GM12865 (cell line): ENCODE data around the gene ALG9.

ENCODE experiments used
- DNase-seq: peaks from one replicate; pipeline ENCODE4 v3.0.0; 2010; ENCODE audit warnings: low read depth
- H3K4me3 ChIP-seq: 2 replicates; pipeline ENCODE4 v1.5.1; 2011; ENCODE audit warnings: mild to moderate bottlenecking, low read depth, low read length, control low read depth
- TF ChIP-seq, protein P1 (sequence below): IDR thresholded peaks from 2 replicates; pipeline ENCODE4 v1.5.1; 2011; ENCODE audit warnings: low read length, control low read depth, low read depth, inconsistent platforms; ENCODE audit not compliant: insufficient read depth; ENCODE audit errors: missing control alignments

The ALG9 gene

DNA sequence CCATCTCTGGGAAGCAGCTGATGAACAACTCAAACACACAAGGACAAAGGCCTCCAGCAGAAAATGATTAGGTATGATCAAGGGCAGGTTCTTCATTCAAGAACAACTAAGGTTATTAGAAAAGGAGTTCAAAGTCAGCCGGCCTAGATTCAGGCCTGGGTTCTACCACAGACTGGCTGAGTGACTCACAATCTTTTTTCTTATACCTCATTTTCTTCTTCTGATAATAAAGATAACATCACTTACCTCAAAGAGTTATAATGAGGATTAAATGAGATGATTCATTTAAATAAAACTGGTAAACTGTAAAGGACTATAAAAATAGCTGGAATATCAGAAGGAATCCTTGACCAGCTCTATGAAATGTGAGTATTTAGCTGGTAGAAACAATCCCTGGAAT lies 55.9 kb downstream of the ALG9 start:
- TF ChIP-seq, protein P1, sequence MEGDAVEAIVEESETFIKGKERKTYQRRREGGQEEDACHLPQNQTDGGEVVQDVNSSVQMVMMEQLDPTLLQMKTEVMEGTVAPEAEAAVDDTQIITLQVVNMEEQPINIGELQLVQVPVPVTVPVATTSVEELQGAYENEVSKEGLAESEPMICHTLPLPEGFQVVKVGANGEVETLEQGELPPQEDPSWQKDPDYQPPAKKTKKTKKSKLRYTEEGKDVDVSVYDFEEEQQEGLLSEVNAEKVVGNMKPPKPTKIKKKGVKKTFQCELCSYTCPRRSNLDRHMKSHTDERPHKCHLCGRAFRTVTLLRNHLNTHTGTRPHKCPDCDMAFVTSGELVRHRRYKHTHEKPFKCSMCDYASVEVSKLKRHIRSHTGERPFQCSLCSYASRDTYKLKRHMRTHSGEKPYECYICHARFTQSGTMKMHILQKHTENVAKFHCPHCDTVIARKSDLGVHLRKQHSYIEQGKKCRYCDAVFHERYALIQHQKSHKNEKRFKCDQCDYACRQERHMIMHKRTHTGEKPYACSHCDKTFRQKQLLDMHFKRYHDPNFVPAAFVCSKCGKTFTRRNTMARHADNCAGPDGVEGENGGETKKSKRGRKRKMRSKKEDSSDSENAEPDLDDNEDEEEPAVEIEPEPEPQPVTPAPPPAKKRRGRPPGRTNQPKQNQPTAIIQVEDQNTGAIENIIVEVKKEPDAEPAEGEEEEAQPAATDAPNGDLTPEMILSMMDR: no peak
- no peak for DNase-seq
- H3K4me3 ChIP-seq: no peak overlapping the region

DNA sequence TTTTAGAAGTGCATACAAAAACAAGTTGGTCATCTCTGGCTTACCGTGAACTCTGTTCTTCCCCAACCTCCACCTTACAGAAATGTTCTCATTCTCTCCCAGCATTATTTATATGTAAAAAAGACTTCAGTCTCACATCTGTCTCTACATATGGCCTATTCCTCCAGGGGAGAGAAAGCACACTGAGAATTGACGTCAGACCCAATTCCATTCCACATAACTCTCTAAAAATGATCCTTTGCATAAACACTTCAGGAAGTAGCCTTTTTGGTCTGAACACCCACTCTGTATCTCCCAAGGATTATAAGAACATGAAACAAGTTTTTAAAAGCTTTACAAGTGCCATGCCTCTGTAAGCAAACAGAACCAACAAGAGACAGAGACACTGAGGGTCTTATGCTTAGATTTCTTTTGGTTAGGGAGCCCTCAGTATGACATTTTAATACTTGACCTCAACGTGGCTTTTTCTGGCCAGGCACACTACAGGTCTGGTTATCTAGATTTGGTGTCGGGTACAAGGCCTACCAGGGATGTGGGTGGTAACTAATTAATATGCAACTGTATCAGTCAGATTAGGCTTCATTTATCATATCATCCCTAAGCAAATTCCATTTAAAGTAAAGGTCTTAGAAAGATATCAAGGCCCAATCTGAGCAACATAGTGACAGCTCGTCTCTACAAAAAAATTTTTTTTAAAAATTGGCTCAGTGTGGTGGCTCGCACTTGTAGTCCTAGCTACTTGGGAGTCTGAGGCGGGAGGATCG lies 56.6 kb downstream of the ALG9 start:
- TF ChIP-seq, protein P1: no peak
- no peak for DNase-seq
- no peak overlapping the region for H3K4me3 ChIP-seq

DNA sequence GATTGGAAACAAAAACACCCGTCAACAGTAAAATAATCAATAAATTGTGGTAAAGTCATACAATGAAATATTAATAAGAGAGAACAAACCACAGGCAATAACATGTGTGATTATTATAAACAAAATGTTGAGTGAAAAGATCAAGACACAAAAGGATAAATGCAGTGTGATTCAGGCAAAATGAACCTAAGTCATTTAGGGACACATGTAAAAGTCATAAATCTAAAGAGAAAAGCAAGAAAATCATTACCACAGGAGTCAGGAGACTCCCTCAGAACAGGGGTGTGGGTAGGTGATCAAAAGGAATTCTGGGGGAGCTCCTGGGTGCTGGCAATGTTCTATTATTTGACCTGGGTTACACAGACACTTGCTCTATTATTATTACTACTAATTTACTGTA lies 57.3 kb downstream of the ALG9 start:
- no peak overlapping the region for H3K4me3 ChIP-seq
- DNase-seq: no peak
- TF ChIP-seq, protein P1: no peak

DNA sequence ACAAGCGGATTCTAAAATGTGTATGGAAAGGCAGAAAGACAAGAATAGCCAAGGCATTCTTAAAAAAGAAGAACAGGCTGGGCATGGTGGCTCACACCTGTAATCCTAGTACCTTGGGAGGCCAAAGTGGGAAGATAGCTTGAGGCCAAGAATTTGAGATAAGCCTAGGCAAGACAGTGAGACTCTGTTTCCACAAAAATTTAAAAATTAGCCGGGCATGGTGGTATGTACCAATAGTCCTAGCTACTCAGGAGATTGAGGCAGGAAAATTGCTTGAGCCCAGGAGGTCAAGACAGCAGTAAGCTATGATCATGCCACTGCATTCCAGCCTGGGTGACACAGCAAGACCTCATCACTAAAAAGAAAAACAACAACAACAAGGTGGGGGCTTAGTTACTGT lies 59.2 kb downstream of the ALG9 start:
- TF ChIP-seq, protein P1: no peak
- no peak overlapping the region for H3K4me3 ChIP-seq
- no peak for DNase-seq

DNA sequence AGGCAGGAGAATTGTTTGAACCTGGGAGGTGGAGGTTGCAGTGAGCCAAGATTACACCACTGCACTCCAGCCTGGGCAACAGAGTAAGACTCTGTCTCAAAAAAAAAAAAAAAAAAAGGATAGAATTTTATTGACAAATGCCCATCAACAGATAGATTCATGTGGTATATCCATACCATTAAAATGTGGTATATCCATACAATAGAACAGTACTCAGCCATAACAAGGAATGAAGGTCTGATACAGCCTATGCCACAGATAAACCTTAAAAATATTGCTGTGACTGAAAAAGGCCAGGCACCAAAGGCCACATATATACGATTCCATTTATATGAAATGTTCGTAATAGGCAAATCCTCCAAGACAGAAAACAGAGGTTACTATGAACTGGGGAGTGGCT lies 59.9 kb downstream of the ALG9 start:
- DNase-seq: no peak
- TF ChIP-seq, protein P1: no peak
- H3K4me3 ChIP-seq: no peak overlapping the region

DNA sequence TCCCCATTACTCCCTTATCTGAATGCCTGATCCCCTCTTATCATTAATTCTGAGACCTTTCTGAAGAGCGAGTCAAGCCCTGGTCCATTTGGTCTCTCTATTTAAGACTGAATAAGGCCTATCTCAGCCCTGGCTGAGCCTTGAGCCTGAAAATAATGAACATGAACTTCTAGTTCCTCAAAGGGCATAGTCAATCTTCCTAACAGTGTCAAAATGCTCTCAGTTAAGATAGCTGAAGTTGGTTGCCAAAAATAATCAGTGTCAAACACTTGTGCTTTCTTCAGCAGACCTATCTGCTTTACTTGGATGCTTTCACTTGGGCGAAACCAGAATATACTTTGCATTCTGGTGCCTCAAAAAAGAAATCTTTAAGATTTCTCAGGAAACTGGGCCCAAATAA lies 62.5 kb downstream of the ALG9 start:
- H3K4me3 ChIP-seq: no peak overlapping the region
- TF ChIP-seq, protein P1: no peak
- DNase-seq: no peak

DNA sequence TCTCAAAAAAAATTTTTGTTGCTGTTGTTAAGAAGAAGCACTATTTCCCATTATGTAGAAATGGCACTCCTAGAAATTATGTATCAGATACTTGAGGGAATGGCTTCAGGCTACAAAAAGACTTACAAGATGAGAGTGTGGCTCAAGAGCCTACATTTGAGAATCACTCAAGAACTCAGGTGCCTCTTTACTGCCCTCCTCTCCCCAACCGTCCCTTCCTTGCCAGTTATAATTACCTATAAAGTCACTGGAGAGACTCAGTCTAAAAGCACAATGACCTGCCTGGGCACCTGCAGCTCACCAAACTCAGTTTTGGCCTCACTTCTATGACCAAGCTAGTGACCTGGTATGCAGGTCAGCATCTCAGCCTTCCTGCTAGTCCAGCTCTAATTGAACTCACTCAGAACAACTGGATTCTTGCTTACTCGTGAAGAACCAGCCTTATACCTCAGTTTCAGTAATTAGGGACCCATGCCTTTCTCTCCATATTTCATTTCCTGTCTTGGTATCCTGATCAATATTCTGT lies 63.3 kb downstream of the ALG9 start:
- H3K4me3 ChIP-seq: no peak overlapping the region
- DNase-seq: no peak
- TF ChIP-seq, protein P1: no peak
